Ascending aorta (tissue), 2 donors: ENCODE results near the gene AOAH. TPM values are rescaled to one million over a fixed set of nuclear protein-coding genes. Genes with fewer than 3 reads are reported as not detected.

ENCODE experiments used
- DNase-seq, 2 donors: peaks; one replicate each; pipeline ENCODE4 v3.0.0-alpha.2; 2019; ENCODE audit warnings: low spot score in 2 of 2
- H3K27ac ChIP-seq, 2 donors: fragments of 200-600 bp; sonication (generic); one replicate each; pipeline ENCODE4 v1.5.1; 2016 to 2017; ENCODE audit warnings: mild to moderate bottlenecking in 1 of 2
- H3K27me3 ChIP-seq: fragments of 200-600 bp; sonication (generic); one replicate; pipeline ENCODE4 v1.5.1; 2017
- H3K36me3 ChIP-seq, 2 donors: fragments of 200-600 bp; sonication (generic); one replicate each; pipeline ENCODE4 v1.5.1; 2016
- H3K4me1 ChIP-seq, 2 donors: fragments of 200-600 bp; sonication (generic); one replicate each; pipeline ENCODE4 v1.5.1; 2016 to 2017; ENCODE audit warnings: mild to moderate bottlenecking in 1 of 2
- H3K4me3 ChIP-seq, 2 donors: fragments of 200-600 bp; sonication (generic); one replicate each; pipeline ENCODE4 v1.5.1; 2016 to 2017; ENCODE audit warnings: mild to moderate bottlenecking in 1 of 2
- H3K9me3 ChIP-seq, 2 donors: fragments of 200-600 bp; sonication (generic); one replicate each; pipeline ENCODE4 v1.5.1; 2016
- intact Hi-C: fragments of 100-400 bp; cut with DNase I; formaldehyde crosslinking; loops from one replicate; pipeline ENCODE4 v1.15.1; 2023
- total RNA-seq: library from RNA; depleted of rRNA; stranded (reverse); fragments of >200 nt; gene quantifications from one replicate; pipeline ENCODE4 v1.1.0, GENCODE V29; 2016
- TF ChIP-seq, protein P1 (sequence below), 3 experiments: fragments of 200-600 bp in 2 of 3; fragments of 450-650 bp in 1 of 3; sonication (generic) in 2 of 3; IDR thresholded peaks; one replicate each; pipeline ENCODE4 v1.5.1; 2016 to 2019; ENCODE audit warnings: antibody characterized with exemption in 3 of 3, mild to moderate bottlenecking in 1 of 3, moderate library complexity in 1 of 3

Gene AOAH
- total RNA-seq, 1 donor from 2014 or later: 0.75 TPM

DNA sequence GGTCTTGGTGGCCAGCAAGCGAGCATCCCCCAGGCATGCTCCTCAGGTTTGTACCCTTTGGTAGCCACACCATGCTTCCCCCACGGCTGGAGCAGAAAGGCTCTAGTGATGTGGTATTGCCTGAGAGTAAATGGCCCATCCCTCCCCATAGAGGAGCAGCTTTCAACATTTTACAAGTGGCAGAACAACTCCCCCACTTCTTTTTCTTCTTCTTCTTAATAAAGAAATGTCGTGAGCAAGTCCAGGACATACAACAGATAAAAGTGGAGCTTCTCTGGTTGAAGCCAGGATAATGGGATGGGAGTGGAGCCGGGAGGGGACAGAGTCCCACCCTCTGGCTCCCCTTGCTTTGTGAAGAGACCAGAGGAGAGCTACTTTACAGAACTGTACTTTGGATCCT, 203.2 kb downstream of the AOAH start:
- TF ChIP-seq, protein P1, sequence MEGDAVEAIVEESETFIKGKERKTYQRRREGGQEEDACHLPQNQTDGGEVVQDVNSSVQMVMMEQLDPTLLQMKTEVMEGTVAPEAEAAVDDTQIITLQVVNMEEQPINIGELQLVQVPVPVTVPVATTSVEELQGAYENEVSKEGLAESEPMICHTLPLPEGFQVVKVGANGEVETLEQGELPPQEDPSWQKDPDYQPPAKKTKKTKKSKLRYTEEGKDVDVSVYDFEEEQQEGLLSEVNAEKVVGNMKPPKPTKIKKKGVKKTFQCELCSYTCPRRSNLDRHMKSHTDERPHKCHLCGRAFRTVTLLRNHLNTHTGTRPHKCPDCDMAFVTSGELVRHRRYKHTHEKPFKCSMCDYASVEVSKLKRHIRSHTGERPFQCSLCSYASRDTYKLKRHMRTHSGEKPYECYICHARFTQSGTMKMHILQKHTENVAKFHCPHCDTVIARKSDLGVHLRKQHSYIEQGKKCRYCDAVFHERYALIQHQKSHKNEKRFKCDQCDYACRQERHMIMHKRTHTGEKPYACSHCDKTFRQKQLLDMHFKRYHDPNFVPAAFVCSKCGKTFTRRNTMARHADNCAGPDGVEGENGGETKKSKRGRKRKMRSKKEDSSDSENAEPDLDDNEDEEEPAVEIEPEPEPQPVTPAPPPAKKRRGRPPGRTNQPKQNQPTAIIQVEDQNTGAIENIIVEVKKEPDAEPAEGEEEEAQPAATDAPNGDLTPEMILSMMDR (IDR thresholded peaks at IDR 0.05): no peak
- DNase-seq: no peak
- no peak overlapping the region for H3K4me3 ChIP-seq
- H3K36me3 ChIP-seq: no peaks in the 10 kb centered on the region
- intact Hi-C loops: no loop called here
- H3K27me3 ChIP-seq: no peaks in the 10 kb centered on the region
- no peak overlapping the region for H3K27ac ChIP-seq
- no peaks in the 10 kb centered on the region for H3K9me3 ChIP-seq
- H3K4me1 ChIP-seq: no peaks in the 10 kb centered on the region

DNA sequence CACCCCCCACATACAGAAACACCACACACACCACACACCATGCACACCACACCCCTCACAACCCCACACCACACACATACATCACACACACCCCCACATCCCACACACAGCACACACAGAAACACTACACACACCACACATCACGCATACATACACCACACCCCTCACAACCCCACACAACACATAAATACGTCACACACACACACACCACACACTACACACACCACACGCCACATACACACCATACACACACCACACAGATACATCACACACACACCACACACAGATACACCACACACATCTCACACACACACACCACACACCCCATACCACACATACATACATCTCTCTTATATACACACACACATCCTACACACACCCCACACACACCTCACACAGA, 208.4 kb downstream of the AOAH start:
- Histone ChIP-seq H3K4me3 (no peak overlapping the region), H3K27me3 (no peaks in the 10 kb centered on the region), H3K27ac (no peak overlapping the region), H3K36me3 (no peaks in the 10 kb centered on the region), H3K4me1 (no peaks in the 10 kb centered on the region), H3K9me3 (no peaks in the 10 kb centered on the region)
- intact Hi-C loops: no loop called here
- TF ChIP-seq, protein P1 (IDR thresholded peaks at IDR 0.05): no peak
- DNase-seq: no peak

DNA sequence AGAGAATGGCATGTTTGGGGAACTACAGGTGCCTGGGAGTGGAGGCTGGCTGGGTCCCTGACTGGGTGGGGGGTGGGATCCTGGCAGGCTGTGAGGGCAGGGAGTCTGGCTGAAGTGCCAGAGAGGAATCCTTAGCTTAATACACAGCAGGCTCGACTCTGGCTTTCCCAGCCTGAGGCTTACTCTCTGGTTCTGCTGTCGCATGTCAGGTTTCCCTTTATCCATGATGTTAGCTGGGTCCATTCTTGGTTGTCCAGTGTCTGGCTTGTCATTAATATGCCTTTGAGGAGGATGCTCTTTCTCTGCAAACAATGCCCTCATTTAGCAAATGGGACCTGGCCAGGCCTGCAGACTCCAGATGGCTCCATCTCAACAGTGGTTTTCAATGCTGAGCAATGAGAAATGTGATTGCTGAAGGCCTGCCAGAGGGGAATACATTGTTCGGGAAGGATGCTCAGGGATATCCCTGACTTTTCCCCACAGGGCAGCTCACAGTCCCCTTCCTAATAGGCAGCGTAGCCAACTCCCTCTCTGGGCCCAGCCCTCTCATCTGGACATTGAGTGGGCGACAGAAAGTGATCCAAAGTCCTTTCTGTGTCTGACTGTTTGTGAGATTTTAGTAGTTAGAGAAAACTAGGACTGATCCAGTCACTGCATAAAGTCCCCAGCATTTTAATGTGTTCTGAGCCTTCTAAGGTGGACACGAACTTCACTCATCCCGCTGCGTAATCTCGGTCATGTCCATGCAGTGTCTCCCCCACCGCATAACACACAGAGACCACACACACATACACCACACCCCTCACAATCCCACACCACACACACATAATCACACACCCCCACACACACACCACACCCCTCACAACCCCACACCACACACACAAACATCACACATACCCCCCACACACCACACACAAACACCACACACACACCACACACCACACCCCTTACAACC, 209.7 kb downstream of the AOAH start:
- Histone ChIP-seq H3K27ac (no peak overlapping the region), H3K9me3 (no peaks in the 10 kb centered on the region), H3K27me3 (no peaks in the 10 kb centered on the region), H3K4me3 (no peak overlapping the region), H3K36me3 (no peaks in the 10 kb centered on the region), H3K4me1 (no peaks in the 10 kb centered on the region)
- TF ChIP-seq, protein P1 (IDR thresholded peaks at IDR 0.05): no peak
- DNase-seq: no peak
- intact Hi-C loops: no loop called here

DNA sequence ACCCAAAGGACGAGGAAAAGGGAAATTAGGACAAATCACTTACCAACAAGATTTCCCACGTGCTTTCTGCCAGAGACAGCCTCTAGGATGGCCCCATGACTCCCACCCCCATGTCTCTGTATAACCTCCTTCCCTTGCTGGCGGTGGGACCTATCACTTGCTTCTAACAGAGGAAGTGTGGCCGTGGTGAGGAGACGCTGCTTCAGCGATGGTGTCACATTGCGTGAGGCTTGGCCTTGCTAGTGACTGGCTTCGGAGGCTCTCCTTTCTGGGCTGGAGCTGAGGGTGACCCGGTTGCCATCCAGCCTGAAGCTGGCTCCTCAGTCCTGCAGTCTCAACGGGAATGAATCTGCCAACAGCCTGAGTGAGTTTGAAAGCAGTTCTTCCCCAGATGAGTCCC, 210.9 kb downstream of the AOAH start:
- Histone ChIP-seq H3K27ac (no peak overlapping the region), H3K4me1 (no peaks in the 10 kb centered on the region), H3K9me3 (no peaks in the 10 kb centered on the region), H3K27me3 (no peaks in the 10 kb centered on the region), H3K36me3 (no peaks in the 10 kb centered on the region), H3K4me3 (no peak overlapping the region)
- TF ChIP-seq, protein P1 (IDR thresholded peaks at IDR 0.05): no peak
- DNase-seq: no peak
- intact Hi-C loops: no loop called here

DNA sequence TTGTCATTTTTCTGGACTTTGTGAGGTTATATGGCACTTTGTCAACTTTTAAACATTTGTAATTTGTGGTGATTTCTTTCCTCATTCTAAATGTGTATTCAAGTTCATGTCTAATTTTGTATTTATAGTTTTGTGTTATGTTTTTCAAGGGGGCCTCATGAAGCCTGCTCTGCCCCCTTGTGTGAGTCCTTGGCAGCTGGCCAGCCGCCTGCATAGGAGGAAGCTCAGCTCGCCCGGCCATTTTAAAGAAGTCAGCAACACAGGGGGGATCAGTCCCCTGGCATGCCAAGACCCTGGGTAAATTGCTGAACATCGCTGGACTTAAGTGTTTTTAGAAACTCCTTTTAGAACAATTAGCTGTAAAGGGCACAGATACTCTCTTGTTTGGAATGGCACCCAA, 211.7 kb downstream of the AOAH start:
- Histone ChIP-seq H3K36me3 (no peaks in the 10 kb centered on the region), H3K27me3 (no peaks in the 10 kb centered on the region), H3K4me3 (no peak overlapping the region), H3K9me3 (no peaks in the 10 kb centered on the region), H3K27ac (no peak overlapping the region), H3K4me1 (no peaks in the 10 kb centered on the region)
- intact Hi-C loops: no loop called here
- no peak for DNase-seq
- TF ChIP-seq, protein P1 (IDR thresholded peaks at IDR 0.05): no peak
